Endothelial cell of umbilical vein (primary cell): Measurements from ENCODE around the gene PXK.

ENCODE experiments used
- EZH2 ChIP-seq: IDR thresholded peaks from 2 replicates; pipeline ENCODE4 v1.6.1; 2012; ENCODE audit warnings: borderline replicate concordance, low read depth, mild to moderate bottlenecking, moderate library complexity, low read length, inconsistent platforms; ENCODE audit not compliant: severe bottlenecking
- POLR2A ChIP-seq: IDR thresholded peaks from 2 replicates; pipeline ENCODE4 v1.6.1; 2012; ENCODE audit warnings: low read depth, mild to moderate bottlenecking, control low read depth, low read length
- POLR2AphosphoS5 ChIP-seq: IDR thresholded peaks from 2 replicates; pipeline ENCODE4 v1.6.1; 2012; ENCODE audit warnings: low read depth, mild to moderate bottlenecking, control low read depth, low read length, moderate library complexity; ENCODE audit not compliant: insufficient read depth
- TF ChIP-seq, protein P1 (sequence below), 2 donors: IDR thresholded peaks; 1 replicate in 1 of 2; 2 replicates in 1 of 2; pipeline ENCODE4 v1.5.1; 2011; ENCODE audit warnings: low read length in 2 of 2, mild to moderate bottlenecking in 2 of 2, moderate library complexity in 2 of 2, control low read depth in 1 of 2, inconsistent platforms in 1 of 2, low read depth in 1 of 2; ENCODE audit not compliant: insufficient read depth in 1 of 2; ENCODE audit errors: extremely low read depth in 1 of 2

DNA sequence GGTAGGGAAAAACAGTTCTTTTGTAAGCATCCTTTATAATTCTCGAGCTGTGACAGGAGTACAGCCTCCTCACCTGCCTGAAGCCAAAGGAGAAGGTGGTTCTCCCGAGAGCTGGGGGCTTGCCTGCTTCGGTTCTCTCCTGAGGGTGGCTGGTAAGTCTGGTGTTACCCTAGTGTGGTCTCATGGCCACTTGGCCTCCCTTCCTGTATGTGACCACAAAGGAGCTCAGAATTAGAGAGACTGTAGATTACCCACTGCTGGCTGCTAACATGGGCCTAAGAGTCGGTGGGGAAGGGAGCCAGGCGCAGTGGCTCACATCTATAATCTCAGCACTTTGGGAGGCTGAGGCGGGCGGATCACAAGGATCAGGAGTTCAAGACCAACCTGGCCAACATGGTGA lies 88.3 kb downstream of the PXK start:
- TF ChIP-seq POLR2A (no peak), EZH2 (no peak), POLR2AphosphoS5 (no peak)
- TF ChIP-seq, protein P1, sequence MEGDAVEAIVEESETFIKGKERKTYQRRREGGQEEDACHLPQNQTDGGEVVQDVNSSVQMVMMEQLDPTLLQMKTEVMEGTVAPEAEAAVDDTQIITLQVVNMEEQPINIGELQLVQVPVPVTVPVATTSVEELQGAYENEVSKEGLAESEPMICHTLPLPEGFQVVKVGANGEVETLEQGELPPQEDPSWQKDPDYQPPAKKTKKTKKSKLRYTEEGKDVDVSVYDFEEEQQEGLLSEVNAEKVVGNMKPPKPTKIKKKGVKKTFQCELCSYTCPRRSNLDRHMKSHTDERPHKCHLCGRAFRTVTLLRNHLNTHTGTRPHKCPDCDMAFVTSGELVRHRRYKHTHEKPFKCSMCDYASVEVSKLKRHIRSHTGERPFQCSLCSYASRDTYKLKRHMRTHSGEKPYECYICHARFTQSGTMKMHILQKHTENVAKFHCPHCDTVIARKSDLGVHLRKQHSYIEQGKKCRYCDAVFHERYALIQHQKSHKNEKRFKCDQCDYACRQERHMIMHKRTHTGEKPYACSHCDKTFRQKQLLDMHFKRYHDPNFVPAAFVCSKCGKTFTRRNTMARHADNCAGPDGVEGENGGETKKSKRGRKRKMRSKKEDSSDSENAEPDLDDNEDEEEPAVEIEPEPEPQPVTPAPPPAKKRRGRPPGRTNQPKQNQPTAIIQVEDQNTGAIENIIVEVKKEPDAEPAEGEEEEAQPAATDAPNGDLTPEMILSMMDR (IDR thresholded peaks at IDR 0.05; ENCODE audit: extremely low read depth in 1 of 2, insufficient read depth in 1 of 2, low read depth in 1 of 2, low read length in 2 of 2), result no peak
